ENCODE measurements around the gene METAP1D. TPM values are rescaled to one million over a fixed set of nuclear protein-coding genes. Genes with fewer than 3 reads are reported as not detected.

Gene METAP1D
- total RNA-seq, 1 experiment from 2014 or later: 15.8 TPM

DNA sequence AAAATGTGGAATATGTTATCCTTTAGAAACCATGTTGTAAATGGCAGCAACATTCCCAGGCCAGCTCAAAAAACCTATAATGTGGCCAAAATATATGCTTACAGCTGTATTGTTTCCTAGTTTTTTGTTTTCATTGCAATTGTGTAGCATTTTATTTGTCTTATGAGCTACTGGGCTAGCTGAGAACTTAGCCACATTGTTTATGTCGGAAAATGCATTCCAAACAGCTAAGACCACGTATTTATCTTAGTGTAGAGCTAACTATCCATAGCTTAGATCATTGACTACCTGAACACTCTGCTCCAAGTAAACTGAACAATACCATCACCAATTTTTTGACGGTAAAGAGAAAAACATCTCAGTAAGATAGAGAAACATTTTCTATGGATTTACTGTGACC, 38.4 kb downstream of the METAP1D start:
- no peaks in the 10 kb centered on the region for H3K36me3 ChIP-seq (ENCODE audit: control insufficient read depth in 1 of 2, insufficient read depth in 2 of 2, low read length in 2 of 2)
- no peaks in the 10 kb centered on the region for H3K9me3 ChIP-seq (ENCODE audit: control insufficient read depth in 1 of 2, insufficient read depth in 1 of 2, low read depth in 1 of 2, low read length in 2 of 2)
- RAD21 ChIA-PET (ENCODE audit: low non-redundant PET in 1 of 2, low total read pairs in 2 of 2, uncharacterized antibody in 2 of 2, unreplicated experiment in 2 of 2): no interaction called here
- H4K20me1 ChIP-seq (ENCODE audit: insufficient read depth): no peaks in the 10 kb centered on the region
- CTCF ChIA-PET: no interaction called here
- H3K27me3 ChIP-seq (ENCODE audit: insufficient read depth, low read length): no peaks in the 10 kb centered on the region
- H3K4me2 ChIP-seq (ENCODE audit: low read length): no peak overlapping the region
- no TSS peak for BruUV-seq (replicated peaks)
- POLR2A ChIA-PET: no interaction called here
- H3K79me2 ChIP-seq (ENCODE audit: insufficient read depth, low read length): no peaks in the 10 kb centered on the region
- H3K4me3 ChIP-seq (replicated peaks in 1 of 2; ENCODE audit: low read depth in 1 of 2, low read length in 2 of 2): no peak overlapping the region
- H3K9ac ChIP-seq (ENCODE audit: low read length): no peak overlapping the region
- H3K4me1 ChIP-seq (ENCODE audit: control insufficient read depth in 1 of 2, insufficient read depth in 2 of 2, low read length in 2 of 2): no peaks in the 10 kb centered on the region
- no peaks in the 10 kb centered on the region for H3K9me2 ChIP-seq (ENCODE audit: insufficient read depth)
- TF ChIP-seq, protein P1, sequence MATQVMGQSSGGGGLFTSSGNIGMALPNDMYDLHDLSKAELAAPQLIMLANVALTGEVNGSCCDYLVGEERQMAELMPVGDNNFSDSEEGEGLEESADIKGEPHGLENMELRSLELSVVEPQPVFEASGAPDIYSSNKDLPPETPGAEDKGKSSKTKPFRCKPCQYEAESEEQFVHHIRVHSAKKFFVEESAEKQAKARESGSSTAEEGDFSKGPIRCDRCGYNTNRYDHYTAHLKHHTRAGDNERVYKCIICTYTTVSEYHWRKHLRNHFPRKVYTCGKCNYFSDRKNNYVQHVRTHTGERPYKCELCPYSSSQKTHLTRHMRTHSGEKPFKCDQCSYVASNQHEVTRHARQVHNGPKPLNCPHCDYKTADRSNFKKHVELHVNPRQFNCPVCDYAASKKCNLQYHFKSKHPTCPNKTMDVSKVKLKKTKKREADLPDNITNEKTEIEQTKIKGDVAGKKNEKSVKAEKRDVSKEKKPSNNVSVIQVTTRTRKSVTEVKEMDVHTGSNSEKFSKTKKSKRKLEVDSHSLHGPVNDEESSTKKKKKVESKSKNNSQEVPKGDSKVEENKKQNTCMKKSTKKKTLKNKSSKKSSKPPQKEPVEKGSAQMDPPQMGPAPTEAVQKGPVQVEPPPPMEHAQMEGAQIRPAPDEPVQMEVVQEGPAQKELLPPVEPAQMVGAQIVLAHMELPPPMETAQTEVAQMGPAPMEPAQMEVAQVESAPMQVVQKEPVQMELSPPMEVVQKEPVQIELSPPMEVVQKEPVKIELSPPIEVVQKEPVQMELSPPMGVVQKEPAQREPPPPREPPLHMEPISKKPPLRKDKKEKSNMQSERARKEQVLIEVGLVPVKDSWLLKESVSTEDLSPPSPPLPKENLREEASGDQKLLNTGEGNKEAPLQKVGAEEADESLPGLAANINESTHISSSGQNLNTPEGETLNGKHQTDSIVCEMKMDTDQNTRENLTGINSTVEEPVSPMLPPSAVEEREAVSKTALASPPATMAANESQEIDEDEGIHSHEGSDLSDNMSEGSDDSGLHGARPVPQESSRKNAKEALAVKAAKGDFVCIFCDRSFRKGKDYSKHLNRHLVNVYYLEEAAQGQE (IDR thresholded peaks at IDR 0.05; ENCODE audit: low read depth): no peak
- TF ChIP-seq ZNF274 (IDR thresholded peaks at IDR 0.05; ENCODE audit: low read depth, low read length) (no peak), EZH2 (IDR thresholded peaks at IDR 0.05) (no peak), SRF (IDR thresholded peaks at IDR 0.05; ENCODE audit: low read depth) (no peak), RAD21 (IDR thresholded peaks at IDR 0.05; ENCODE audit: low read depth) (no peak), SP1 (IDR thresholded peaks at IDR 0.05; ENCODE audit: low read depth) (no peak)
- TF ChIP-seq, protein P2, sequence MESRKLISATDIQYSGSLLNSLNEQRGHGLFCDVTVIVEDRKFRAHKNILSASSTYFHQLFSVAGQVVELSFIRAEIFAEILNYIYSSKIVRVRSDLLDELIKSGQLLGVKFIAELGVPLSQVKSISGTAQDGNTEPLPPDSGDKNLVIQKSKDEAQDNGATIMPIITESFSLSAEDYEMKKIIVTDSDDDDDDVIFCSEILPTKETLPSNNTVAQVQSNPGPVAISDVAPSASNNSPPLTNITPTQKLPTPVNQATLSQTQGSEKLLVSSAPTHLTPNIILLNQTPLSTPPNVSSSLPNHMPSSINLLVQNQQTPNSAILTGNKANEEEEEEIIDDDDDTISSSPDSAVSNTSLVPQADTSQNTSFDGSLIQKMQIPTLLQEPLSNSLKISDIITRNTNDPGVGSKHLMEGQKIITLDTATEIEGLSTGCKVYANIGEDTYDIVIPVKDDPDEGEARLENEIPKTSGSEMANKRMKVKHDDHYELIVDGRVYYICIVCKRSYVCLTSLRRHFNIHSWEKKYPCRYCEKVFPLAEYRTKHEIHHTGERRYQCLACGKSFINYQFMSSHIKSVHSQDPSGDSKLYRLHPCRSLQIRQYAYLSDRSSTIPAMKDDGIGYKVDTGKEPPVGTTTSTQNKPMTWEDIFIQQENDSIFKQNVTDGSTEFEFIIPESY (IDR thresholded peaks at IDR 0.05; ENCODE audit: extremely low read depth, insufficient replicate concordance, low read length): no peak
- TF ChIP-seq, protein P3, sequence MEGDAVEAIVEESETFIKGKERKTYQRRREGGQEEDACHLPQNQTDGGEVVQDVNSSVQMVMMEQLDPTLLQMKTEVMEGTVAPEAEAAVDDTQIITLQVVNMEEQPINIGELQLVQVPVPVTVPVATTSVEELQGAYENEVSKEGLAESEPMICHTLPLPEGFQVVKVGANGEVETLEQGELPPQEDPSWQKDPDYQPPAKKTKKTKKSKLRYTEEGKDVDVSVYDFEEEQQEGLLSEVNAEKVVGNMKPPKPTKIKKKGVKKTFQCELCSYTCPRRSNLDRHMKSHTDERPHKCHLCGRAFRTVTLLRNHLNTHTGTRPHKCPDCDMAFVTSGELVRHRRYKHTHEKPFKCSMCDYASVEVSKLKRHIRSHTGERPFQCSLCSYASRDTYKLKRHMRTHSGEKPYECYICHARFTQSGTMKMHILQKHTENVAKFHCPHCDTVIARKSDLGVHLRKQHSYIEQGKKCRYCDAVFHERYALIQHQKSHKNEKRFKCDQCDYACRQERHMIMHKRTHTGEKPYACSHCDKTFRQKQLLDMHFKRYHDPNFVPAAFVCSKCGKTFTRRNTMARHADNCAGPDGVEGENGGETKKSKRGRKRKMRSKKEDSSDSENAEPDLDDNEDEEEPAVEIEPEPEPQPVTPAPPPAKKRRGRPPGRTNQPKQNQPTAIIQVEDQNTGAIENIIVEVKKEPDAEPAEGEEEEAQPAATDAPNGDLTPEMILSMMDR (IDR thresholded peaks at IDR 0.05 in 2 of 3, conservative IDR thresholded peaks at IDR 0.05 in 1 of 3; ENCODE audit: borderline replicate concordance in 1 of 3, insufficient read depth in 1 of 3, low read depth in 2 of 3, low read length in 2 of 3): no peak
- no peak overlapping the region for H3K27ac ChIP-seq (ENCODE audit: low read depth, low read length)
- intact Hi-C loops (cut with micrococcal nuclease): no loop called here
- no peak overlapping the region for H2AFZ ChIP-seq (ENCODE audit: low read depth, low read length, poor library complexity, severe bottlenecking)
- DNase-seq (ENCODE audit: low read depth, low spot score): no peak
- no peak for ATAC-seq

All from HCT116 (cell line).